KMS-11 (cell line): Measurements from ENCODE around the gene ZNF710.
A peak's percentile ranks its signal among the peaks of the same experiment; 100 is the strongest.
"Not testable (repeated sequence)": the region's sequence is repeated elsewhere in the genome, so short reads cannot be mapped to it uniquely, and the experiment has no call there.

Source experiments
- H2AFZ ChIP-seq: fragments of 200-600 bp; sonication (generic); 2 replicates; pipeline ENCODE4 v1.6.1; 2016; ENCODE audit warnings: antibody characterized with exemption, mixed run types, low read depth
- H3K27ac ChIP-seq: fragments of 200-600 bp; sonication (generic); 2 replicates; pipeline ENCODE4 v1.6.1; 2016; ENCODE audit warnings: mild to moderate bottlenecking, mixed run types
- H3K27me3 ChIP-seq: fragments of 200-600 bp; sonication (generic); 2 replicates; pipeline ENCODE4 v1.6.1; 2017; ENCODE audit warnings: mild to moderate bottlenecking, low read depth, mixed run types, moderate library complexity; ENCODE audit not compliant: insufficient read depth
- H3K36me3 ChIP-seq: fragments of 200-600 bp; sonication (generic); 2 replicates; pipeline ENCODE4 v1.6.1; 2017; ENCODE audit warnings: mild to moderate bottlenecking, mixed run types; ENCODE audit not compliant: insufficient read depth
- H3K4me1 ChIP-seq: fragments of 200-600 bp; sonication (generic); 2 replicates; pipeline ENCODE4 v1.6.1; 2016; ENCODE audit warnings: mild to moderate bottlenecking, low read depth, mixed run types; ENCODE audit not compliant: poor library complexity, severe bottlenecking
- H3K4me2 ChIP-seq: fragments of 200-600 bp; sonication (generic); 2 replicates; pipeline ENCODE4 v1.7.0; 2016; ENCODE audit warnings: mild to moderate bottlenecking, mixed run types
- H3K4me3 ChIP-seq: fragments of 200-600 bp; sonication (generic); IDR thresholded peaks from 2 replicates; pipeline ENCODE4 v1.6.1; 2017; ENCODE audit warnings: low read depth, low read length, mixed read lengths; ENCODE audit not compliant: insufficient read depth
- H3K79me2 ChIP-seq: fragments of 200-600 bp; sonication (generic); 2 replicates; pipeline ENCODE4 v1.6.1; 2016; ENCODE audit warnings: low read depth, mixed run types; ENCODE audit not compliant: insufficient read depth
- H3K9ac ChIP-seq: fragments of 200-600 bp; sonication (generic); 2 replicates; pipeline ENCODE4 v1.6.1; 2016; ENCODE audit warnings: mild to moderate bottlenecking, mixed run types
- H4K20me1 ChIP-seq: fragments of 200-600 bp; sonication (generic); 2 replicates; pipeline ENCODE4 v1.6.1; 2016; ENCODE audit warnings: mild to moderate bottlenecking, mixed run types; ENCODE audit not compliant: insufficient read depth
- CTCF ChIP-seq: fragments of 200-600 bp; sonication (generic); conservative IDR thresholded peaks from 2 replicates; pipeline ENCODE4 v1.6.1; 2017; ENCODE audit warnings: low read depth, mild to moderate bottlenecking, antibody characterized with exemption, low read length, moderate library complexity, mixed read lengths

The ZNF710 gene

GRCh38 chr15:90064911-90065681, 64.0 kb downstream of the ZNF710 start:
- H3K9ac ChIP-seq: no peak overlapping the region
- H2AFZ ChIP-seq: no peak overlapping the region
- no peak overlapping the region for H3K4me2 ChIP-seq
- no peaks in the 10 kb centered on the region for H3K36me3 ChIP-seq
- peaks cover 35% of the 10 kb centered on the region for H3K4me1 ChIP-seq
- H3K4me3 ChIP-seq: no peak overlapping the region
- H4K20me1 ChIP-seq: no peaks in the 10 kb centered on the region
- peaks cover 7% of the 10 kb centered on the region; the same call in 1 of the 2 replicates for H3K79me2 ChIP-seq
- no peak overlapping the region for H3K27ac ChIP-seq
- no peaks in the 10 kb centered on the region for H3K27me3 ChIP-seq
- TF ChIP-seq CTCF: no peak

GRCh38 chr15:90065682-90066049, 64.5 kb downstream of the ZNF710 start:
- no peak overlapping the region for H2AFZ ChIP-seq
- no peak for TF ChIP-seq CTCF
- peaks cover 35% of the 10 kb centered on the region for H3K4me1 ChIP-seq
- H3K9ac ChIP-seq: no peak overlapping the region
- H3K36me3 ChIP-seq: no peaks in the 10 kb centered on the region
- H3K4me3 ChIP-seq: no peak overlapping the region
- H3K4me2 ChIP-seq: no peak overlapping the region
- no peaks in the 10 kb centered on the region for H4K20me1 ChIP-seq
- peaks cover 11% of the 10 kb centered on the region; the same call in 1 of the 2 replicates for H3K79me2 ChIP-seq
- H3K27ac ChIP-seq: no peak overlapping the region
- no peaks in the 10 kb centered on the region for H3K27me3 ChIP-seq

- no peak overlapping the region for H3K9ac ChIP-seq
- no peak overlapping the region for H3K27ac ChIP-seq
- TF ChIP-seq CTCF: no peak
Observed at GRCh38 chr15:90067181-90067952, 66.2 kb downstream of the ZNF710 start.

GRCh38 chr15:90067953-90068606, 67.0 kb downstream of the ZNF710 start:
- H3K4me1 ChIP-seq: peaks cover 41% of the 10 kb centered on the region
- H3K36me3 ChIP-seq: no peaks in the 10 kb centered on the region
- H3K27ac ChIP-seq: no peak overlapping the region
- no peaks in the 10 kb centered on the region for H3K27me3 ChIP-seq
- no peak overlapping the region for H3K4me2 ChIP-seq
- peaks cover 11% of the 10 kb centered on the region; the same call in 1 of the 2 replicates for H3K79me2 ChIP-seq
- no peak overlapping the region for H3K9ac ChIP-seq
- H2AFZ ChIP-seq: no peak overlapping the region
- no peak overlapping the region for H3K4me3 ChIP-seq
- no peaks in the 10 kb centered on the region for H4K20me1 ChIP-seq
- TF ChIP-seq CTCF: no peak

More at GRCh38 chr15:90067181-90067952, 66.2 kb downstream of the ZNF710 start:
- no peak overlapping the region for H3K4me2 ChIP-seq
- H3K4me3 ChIP-seq: no peak overlapping the region
- H2AFZ ChIP-seq: no peak overlapping the region
- no peaks in the 10 kb centered on the region for H3K36me3 ChIP-seq
- no peaks in the 10 kb centered on the region for H4K20me1 ChIP-seq
- H3K4me1 ChIP-seq: peaks cover 35% of the 10 kb centered on the region
- H3K79me2 ChIP-seq: peaks cover 11% of the 10 kb centered on the region; the same call in 1 of the 2 replicates
- no peaks in the 10 kb centered on the region for H3K27me3 ChIP-seq

GRCh38 chr15:90070623-90071022, 69.5 kb downstream of the ZNF710 start:
- Histone ChIP-seq H3K79me2 (peaks cover 11% of the 10 kb centered on the region; the same call in 1 of the 2 replicates), H3K27ac (peak overlapping the region; percentile 77), H3K9ac (peak overlapping the region; percentile 16; the same call in 1 of the 2 replicates), H3K4me2 (peak overlapping the region; percentile 66), H3K4me1 (peaks cover 67% of the 10 kb centered on the region)
- not testable (repeated sequence) for H2AFZ ChIP-seq, H4K20me1 ChIP-seq, H3K27me3 ChIP-seq, H3K36me3 ChIP-seq, H3K4me3 ChIP-seq
